Measurements from ENCODE around the gene C1orf52. TPM values are rescaled to one million over a fixed set of nuclear protein-coding genes. Genes with fewer than 3 reads are reported as not detected.

Gene C1orf52
- 20.2 and 36.2 TPM in 2 replicates for polyA plus RNA-seq (2014; cell fraction: cytosol; rRNA removed)
- 33.1 and 35.7 TPM in 2 replicates for polyA plus RNA-seq (2014; cell fraction: nucleus; rRNA removed)

DNA sequence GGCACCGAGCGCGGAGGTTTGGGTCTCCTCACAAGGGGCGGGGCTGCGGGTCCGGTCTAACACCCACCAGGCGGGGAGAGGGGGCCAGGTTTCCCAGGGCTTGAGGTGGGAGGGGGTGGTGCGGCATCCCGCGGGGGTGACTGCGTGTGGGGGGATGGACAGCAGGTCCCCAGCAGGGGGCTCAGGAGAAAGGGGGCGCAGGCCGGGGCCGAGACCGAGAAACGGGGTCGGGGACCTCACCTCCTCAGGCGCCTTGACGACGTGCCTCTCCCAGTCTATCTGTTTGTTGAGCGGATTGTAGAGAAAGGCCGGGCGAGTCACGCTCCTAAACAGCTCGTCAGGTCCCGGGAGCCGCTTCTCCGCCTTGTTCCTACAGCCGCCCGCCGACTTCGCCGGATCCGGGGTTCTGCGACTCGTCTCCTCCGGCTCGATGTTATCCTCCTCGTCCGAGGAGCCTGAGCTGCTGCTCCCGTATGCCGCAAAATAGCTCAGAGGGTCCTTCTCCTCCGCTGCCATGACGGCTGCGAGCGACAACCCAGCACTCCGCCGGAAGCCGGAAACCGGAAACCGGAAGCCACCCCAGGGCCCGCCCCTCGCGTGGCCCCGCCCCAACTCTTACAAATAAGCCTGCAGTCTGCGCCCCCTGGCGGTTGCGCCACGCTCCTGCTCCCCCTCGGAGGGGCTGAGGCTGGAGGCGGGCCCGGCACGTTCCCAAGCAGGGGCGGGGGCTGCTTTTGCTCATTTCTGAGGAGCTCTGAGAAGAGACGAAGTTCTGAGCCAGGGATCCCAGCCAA, at the start of gene C1orf52:
Gene C1orf52, minus strand, starts transcription at position 545 of the 794 bp plus-strand sequence. Its CDS starts 29 bp downstream, at position 516.
- DNase-seq (ENCODE audit: low spot score), result peak; percentile 88

- DNase-seq (ENCODE audit: low spot score), result no peak
Measured at GRCh38 chr1:85308833-85309350, 49.4 kb upstream of the C1orf52 start.

- peak; percentile 67 for DNase-seq (ENCODE audit: low spot score)
Measured at GRCh38 chr1:85307987-85308832, 48.7 kb upstream of the C1orf52 start.

DNA sequence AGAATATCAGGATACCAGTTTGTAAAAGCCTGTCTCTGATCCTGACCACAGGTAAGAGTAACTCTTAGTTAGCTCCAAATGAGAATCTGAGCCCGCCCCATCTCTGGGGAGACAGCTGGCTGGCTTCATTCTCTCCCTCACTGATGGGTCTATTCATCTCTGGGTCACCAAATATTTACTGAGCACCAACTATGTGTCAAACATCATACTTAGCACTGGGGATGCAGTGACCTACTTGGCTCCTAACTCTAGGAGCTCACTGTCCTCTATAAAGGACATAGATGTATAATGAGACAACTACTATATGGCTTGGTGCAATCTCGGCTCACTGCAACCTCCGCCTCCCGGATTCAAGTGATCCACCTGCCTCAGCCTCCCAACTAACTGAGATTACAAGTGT, 46.8 kb upstream of the C1orf52 start:
- no peak for DNase-seq (ENCODE audit: low spot score)

DNA sequence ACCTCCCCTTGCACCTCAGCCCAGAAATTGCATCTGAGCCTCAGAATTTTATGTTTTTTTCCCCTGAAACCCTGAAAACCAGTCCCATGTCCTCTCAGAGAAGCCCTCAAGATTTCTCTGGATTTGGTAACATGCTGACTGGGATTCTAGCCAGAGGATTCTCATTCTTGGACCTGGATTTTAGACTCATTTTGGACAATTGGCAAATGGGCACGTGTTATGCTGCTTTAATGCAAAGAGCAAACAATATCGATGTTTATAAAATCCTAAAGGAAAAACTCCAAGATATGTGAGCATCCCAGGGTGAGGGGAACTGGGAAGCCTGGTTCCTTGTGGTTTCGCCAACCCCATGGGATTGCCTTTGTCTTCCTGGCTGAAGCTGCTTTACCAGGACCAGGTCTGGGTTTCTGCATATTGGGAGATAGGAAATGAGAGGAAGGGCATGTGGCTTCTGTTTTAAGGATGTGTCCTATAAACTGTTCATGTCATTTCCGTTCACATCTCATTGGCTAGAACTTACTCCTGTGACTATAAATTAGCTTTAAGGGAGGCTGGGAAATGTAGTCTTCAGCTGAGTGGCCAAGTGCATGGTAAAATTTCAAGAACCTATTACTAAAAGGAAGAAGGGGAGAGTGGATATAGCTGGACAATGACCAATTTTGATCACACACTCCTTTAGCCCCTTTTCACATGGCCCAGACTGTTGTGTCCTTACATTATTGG, 44.1 kb upstream of the C1orf52 start:
- peak; percentile 25 for DNase-seq (ENCODE audit: low spot score)

DNA sequence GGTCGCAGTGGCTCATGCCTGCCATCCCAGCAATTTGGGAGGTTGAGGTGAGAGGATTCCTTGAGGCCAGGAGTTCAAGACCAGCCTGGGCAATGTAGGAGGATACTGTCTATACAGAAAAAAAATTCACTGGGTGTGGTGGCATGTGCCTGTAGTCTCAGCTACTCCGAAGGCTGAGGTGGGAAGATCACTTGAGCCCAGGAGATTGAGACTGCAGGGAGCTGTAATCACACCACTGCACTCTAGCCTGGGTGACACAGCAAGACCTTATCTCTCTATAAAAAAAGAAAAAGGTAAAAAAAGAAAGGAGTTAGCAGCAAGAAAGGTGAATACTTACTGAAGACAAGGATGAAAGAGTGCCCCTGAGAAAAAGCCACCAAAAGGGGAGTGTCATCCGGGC, 40.7 kb upstream of the C1orf52 start:
- DNase-seq (ENCODE audit: low spot score), result no peak

DNA sequence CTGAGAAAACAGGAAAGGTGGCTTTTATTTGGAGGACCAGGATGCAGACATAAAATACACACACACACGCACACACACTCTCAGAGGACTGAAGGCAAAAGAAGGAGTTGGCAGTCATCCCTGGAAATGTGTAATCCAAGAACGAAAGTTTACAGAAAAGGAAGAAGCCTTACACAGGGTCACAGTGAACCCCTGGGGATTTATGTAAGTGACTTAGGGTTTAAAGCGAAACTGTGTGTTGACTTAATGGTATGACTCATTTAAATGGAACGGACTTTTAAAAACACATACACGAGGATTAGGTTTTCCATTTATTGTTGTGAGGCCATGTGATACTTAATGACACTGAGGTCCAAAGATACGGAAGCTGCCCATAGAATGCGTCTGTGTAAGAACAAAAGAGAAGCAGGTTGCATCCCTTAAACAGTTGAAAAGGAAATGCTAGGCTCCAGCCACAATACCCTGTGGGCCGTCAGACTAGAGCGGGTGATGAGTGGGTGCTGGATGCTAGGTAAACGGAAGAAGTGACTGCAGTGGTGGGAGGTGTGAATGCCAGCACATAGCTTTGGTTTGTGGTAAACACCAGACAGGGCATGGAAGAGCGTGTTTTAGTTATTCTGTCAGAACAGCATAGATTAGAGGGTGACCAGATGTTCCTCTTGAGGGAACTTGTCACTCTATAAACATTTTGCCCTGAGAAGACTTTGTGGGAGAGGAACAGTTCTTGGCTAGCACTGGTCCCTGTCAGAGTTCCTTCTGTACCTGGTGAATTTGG, 38.6 kb upstream of the C1orf52 start:
- no peak for DNase-seq (ENCODE audit: low spot score)

DNA sequence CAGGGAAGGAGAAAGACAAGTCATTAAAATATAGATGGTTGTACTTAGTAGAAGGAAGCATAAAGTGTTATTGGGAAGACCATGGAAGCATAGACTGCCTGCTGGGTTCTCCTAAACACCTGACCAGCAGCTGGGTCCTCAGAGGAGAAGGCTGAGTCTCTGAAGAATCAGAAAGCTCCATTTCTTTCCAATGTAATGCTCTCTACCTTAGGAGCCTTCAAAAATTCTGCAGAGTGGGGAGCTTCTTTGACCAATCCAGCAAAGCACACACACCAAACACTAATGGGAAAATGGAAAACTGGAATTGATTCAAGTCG, 38.0 kb upstream of the C1orf52 start:
- no peak for DNase-seq (ENCODE audit: low spot score)

DNA sequence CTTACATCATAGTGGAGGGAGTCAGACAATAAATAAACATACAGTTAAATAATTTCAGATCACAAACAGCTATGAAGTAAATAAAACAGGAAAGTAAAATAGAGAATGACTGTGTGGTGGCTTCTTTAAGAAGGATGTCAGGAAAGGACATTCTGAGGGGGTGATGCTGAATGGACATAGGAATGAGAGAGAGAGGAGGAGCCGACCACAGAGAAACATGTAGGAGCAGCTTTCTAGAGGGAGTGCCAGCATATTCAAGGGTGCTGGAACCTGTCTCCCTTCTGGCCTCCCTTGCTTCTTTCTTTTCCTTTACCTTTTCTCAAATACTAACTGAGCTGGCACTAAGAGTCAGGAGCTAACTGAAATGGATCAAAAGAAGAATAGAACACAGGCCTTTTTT, 37.5 kb upstream of the C1orf52 start:
- no peak for DNase-seq (ENCODE audit: low spot score)

- DNase-seq (ENCODE audit: low spot score), result no peak
Measured at GRCh38 chr1:85295654-85296053, 36.2 kb upstream of the C1orf52 start.

DNA sequence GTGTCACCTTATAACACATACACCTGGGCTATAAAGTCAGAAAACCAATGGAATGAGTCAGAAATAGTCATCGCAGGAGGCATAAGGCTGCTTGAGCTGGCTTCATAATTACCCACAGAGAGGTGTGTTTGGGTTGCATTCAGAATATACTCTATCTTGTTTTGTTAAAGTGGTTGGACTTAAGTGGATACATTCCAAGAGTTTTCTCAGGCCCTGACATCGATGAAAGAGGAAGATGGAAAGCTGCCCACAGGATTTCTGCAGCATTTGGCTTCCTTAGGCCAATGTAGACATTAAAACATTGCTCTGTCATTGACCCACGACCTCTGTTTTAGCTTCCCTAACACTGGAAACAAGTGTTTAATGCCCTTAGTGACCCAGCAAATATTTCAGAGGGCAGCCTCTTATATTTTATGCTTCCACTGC, 35.6 kb upstream of the C1orf52 start:
- DNase-seq (ENCODE audit: low spot score), result no peak

GRCh38 chr1:85290826-85291225, 31.4 kb upstream of the C1orf52 start:
- DNase-seq (ENCODE audit: low spot score), result no peak

DNA sequence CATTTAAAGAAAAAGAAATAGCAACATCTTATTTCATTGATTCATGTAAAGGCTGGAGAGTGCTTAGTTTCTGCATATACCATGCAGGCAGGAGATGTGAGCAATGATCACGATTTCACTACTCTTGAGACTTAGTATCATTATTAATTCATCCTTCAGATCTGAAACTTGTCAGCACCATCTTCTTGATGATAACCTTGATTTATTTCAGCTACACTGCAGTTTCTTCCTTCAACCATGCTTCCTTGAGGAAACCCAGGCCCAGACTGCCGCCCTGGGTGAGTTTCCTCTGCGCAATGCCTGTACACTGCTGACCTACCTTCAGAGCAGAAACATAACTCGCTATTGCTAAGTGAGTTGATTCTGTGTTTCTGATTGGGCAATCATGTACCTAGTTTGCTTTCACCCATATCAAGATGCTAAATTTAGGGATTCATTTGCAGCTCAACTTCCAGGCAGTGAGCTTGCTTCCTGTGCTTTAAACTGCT, 30.4 kb upstream of the C1orf52 start:
- no peak for DNase-seq (ENCODE audit: low spot score)

- DNase-seq (ENCODE audit: low spot score), result no peak
Measured at GRCh38 chr1:85289207-85289847, 29.9 kb upstream of the C1orf52 start.

DNA sequence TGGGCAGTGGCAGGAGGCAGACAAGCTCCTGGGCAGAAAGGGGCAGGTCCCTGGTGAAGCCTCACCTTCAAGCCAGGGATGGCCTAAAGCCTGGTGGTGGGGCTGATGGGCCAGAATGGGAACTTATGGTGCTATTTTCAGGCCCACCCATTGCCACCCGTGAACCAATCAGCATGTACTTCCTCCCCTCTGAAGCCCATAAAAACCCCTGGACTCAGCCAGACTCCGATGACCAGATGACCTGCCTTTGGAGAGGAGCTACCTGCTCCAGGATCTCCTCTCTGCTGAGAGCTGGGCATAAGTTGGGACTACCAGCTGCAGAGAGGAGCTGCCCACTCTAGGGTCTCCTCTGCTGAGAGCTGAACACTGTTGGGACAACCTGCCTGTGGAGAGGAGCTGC, 24.7 kb upstream of the C1orf52 start:
- no peak for DNase-seq (ENCODE audit: low spot score)

DNA sequence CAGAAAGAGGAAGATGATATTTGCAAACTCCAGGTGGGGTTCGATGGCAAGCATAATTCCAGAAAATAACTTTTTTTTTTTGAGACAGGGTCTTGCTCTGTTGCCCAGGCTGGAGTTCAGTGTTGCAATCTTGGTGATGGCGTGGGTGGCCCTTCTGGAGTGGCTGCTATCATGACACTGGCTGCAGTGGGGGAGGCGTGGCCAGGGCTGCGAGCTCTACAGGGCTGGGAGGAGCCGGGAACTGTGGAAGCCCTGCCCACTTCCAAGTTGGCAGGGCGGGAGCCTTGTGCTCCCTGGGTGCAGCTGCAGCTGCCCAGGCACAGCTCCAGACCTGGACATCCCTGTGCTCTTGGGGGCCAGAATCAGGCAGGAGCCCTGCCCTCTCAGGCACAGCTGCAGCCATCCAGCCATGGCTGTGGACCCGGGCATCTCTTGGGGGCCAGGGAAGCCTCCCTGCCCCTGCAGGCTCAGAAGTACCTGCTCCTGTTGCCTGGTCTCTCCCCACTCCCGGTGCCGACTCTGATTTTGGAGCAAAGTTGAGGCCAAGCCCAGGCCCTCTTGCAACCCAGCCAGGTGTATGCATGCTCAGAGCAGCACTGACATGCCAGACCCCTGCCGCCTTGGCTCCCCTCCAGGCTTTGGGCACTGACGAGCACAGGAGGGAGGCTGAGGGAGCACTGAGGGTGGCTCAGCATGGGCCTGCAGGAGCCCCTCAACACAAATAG, 24.2 kb upstream of the C1orf52 start:
- peak; percentile 38 for DNase-seq (ENCODE audit: low spot score)

GRCh38 chr1:85282424-85282823, 23.0 kb upstream of the C1orf52 start:
- DNase-seq (ENCODE audit: low spot score), result no peak

- no peak for DNase-seq (ENCODE audit: low spot score)
Measured at GRCh38 chr1:85280636-85281035, 21.2 kb upstream of the C1orf52 start.

GRCh38 chr1:85279458-85280080, 20.1 kb upstream of the C1orf52 start:
- no peak for DNase-seq (ENCODE audit: low spot score)

Data from SK-N-DZ (cell line).